Right lobe of liver (tissue), 4 donors: ENCODE measurements around the gene C1orf232.

ENCODE experiments used
- POLR2A ChIP-seq: fragments of 450-650 bp; IDR thresholded peaks from one replicate; pipeline ENCODE4 v1.6.1; 2017; ENCODE audit warnings: antibody characterized with exemption, mild to moderate bottlenecking
- TF ChIP-seq, protein P1 (sequence below), 4 donors: fragments of 200-600 bp in 3 of 4; fragments of 450-650 bp in 1 of 4; IDR thresholded peaks; one replicate each; pipeline versions ENCODE4 v1.5.1 to v1.8.0; 2016 to 2022; ENCODE audit warnings: antibody characterized with exemption in 4 of 4, mild to moderate bottlenecking in 2 of 4
- donor health status: DM: no; HTN: no; CAD: no.
- donor health status: DM: no; HTN: no; CAD: no.
- donor health status: DM: no; HTN: yes; CAD: no.

DNA sequence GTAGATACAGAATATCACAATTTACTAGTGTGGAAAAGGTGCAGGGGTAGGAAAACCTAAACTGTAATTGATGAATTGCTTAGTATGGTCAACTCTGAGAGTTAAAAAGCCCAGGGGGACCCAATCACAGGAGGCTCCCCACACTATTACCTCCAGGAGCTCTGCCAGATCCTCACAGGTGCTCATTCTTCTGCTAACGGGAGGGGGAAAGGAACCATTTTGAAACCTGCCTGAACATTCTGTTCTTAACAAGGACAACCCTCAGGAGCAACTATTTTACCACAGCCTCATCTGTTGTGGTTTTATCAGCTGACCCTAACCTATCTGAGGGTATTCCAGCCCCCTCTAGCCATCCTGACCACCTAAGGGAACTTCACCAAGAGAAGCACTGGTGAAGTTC is 38.1 kb downstream of the C1orf232 start:
- TF ChIP-seq, protein P1, sequence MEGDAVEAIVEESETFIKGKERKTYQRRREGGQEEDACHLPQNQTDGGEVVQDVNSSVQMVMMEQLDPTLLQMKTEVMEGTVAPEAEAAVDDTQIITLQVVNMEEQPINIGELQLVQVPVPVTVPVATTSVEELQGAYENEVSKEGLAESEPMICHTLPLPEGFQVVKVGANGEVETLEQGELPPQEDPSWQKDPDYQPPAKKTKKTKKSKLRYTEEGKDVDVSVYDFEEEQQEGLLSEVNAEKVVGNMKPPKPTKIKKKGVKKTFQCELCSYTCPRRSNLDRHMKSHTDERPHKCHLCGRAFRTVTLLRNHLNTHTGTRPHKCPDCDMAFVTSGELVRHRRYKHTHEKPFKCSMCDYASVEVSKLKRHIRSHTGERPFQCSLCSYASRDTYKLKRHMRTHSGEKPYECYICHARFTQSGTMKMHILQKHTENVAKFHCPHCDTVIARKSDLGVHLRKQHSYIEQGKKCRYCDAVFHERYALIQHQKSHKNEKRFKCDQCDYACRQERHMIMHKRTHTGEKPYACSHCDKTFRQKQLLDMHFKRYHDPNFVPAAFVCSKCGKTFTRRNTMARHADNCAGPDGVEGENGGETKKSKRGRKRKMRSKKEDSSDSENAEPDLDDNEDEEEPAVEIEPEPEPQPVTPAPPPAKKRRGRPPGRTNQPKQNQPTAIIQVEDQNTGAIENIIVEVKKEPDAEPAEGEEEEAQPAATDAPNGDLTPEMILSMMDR (IDR thresholded peaks at IDR 0.05), result no peak
- TF ChIP-seq POLR2A, result no peak
